Stimulated activated CD4-positive, alpha-beta T cell treated with anti-CD3 and anti-CD28 coated beads, Interleukin-2, amount 100 ng/mL, for 4 hours (primary cell): ENCODE results near the gene ITCH.
"Not testable (repeated sequence)": the region's sequence is repeated elsewhere in the genome, so short reads cannot be mapped to it uniquely, and the experiment has no call there.

Source experiments
- DNase-seq: peaks from one replicate; pipeline ENCODE4 v3.0.0-alpha.2; 2020; ENCODE audit warnings: low read depth

Gene ITCH

GRCh38 chr20:34343458-34344211 lies 19.4 kb upstream of the ITCH start:
- DNase-seq, result no peak

GRCh38 chr20:34344238-34344637 lies 18.8 kb upstream of the ITCH start:
- no peak for DNase-seq

- no peak for DNase-seq
Measured at GRCh38 chr20:34345402-34345736, 17.7 kb upstream of the ITCH start.

GRCh38 chr20:34345839-34346532 lies 17.1 kb upstream of the ITCH start:
- not testable (repeated sequence) for DNase-seq

GRCh38 chr20:34346533-34346865 lies 16.6 kb upstream of the ITCH start:
- DNase-seq, result not testable (repeated sequence)

GRCh38 chr20:34347571-34347970 lies 15.5 kb upstream of the ITCH start:
- DNase-seq, result no peak

GRCh38 chr20:34350095-34350494 lies 13.0 kb upstream of the ITCH start:
- no peak for DNase-seq

- DNase-seq, result not testable (repeated sequence)
Measured at GRCh38 chr20:34353467-34353866, 9.6 kb upstream of the ITCH start.

- no peak for DNase-seq
Measured at GRCh38 chr20:34355427-34355826, 7.6 kb upstream of the ITCH start.

- DNase-seq, result not testable (repeated sequence)
Measured at GRCh38 chr20:34359729-34360128, 3.3 kb upstream of the ITCH start.

- DNase-seq, result no peak
Measured at GRCh38 chr20:34362502-34363061, 491 bp upstream of the ITCH start.

GRCh38 chr20:34363465-34364222 lies 571 bp downstream of the ITCH start:
- DNase-seq, result no peak

GRCh38 chr20:34364223-34364506 lies 1.1 kb downstream of the ITCH start:
- DNase-seq, result no peak

GRCh38 chr20:34365765-34366213 lies 2.7 kb downstream of the ITCH start:
- no peak for DNase-seq

- no peak for DNase-seq
Measured at GRCh38 chr20:34367155-34367554, 4.1 kb downstream of the ITCH start.

- DNase-seq, result not testable (repeated sequence)
Measured at GRCh38 chr20:34367911-34368310, 4.8 kb downstream of the ITCH start.

- no peak for DNase-seq
Measured at GRCh38 chr20:34368547-34368946, 5.5 kb downstream of the ITCH start.

GRCh38 chr20:34369265-34369664 lies 6.2 kb downstream of the ITCH start:
- no peak for DNase-seq

- DNase-seq, result no peak
Measured at GRCh38 chr20:34370062-34370461, 7.0 kb downstream of the ITCH start.

- DNase-seq, result no peak
Measured at GRCh38 chr20:34373445-34373844, 10.4 kb downstream of the ITCH start.

- DNase-seq, result no peak
Measured at GRCh38 chr20:34374209-34374760, 11.2 kb downstream of the ITCH start.

GRCh38 chr20:34375977-34376430 lies 12.9 kb downstream of the ITCH start:
- no peak for DNase-seq
